Panc1 (cell line): ENCODE results near the gene CTCFL. TPM values are rescaled to one million over a fixed set of nuclear protein-coding genes. Genes with fewer than 3 reads are reported as not detected.

ENCODE experiments used
- ATAC-seq: fragments of 200-7000 bp; cut with Tn5 transposase; 2 replicates; pipeline ENCODE4 v1.9.1; 2020; ENCODE audit warnings: mild to moderate bottlenecking, moderate library complexity
- BruUV-seq: library from RNA; stranded (reverse); fragments of 400-500 nt; replicated peaks from 2 replicates; lab custom pipeline; 2021; lab: Mats Ljungman, UMichigan
- CTCF ChIA-PET: fragments of 300-600 bp; sonication (Branson Sonifier 250); formaldehyde crosslinking; loops from one replicate; lab custom pipeline; 2022; ENCODE audit warnings: antibody characterized with exemption; lab: Charles Lee
- POLR2A ChIA-PET: fragments of 300-600 bp; sonication (Branson Sonifier 250); formaldehyde crosslinking; loops from one replicate; lab custom pipeline; 2022; ENCODE audit warnings: antibody characterized with exemption; lab: Charles Lee
- DNase-seq: peaks from one replicate; pipeline ENCODE4 v3.0.0-alpha.2; 2010; ENCODE audit warnings: low read depth, low spot score
- H3K27ac ChIP-seq: 2 replicates; pipeline ENCODE4 v1.5.1; 2011; ENCODE audit warnings: mild to moderate bottlenecking, low read length, inconsistent platforms
- H3K27me3 ChIP-seq: fragments of 200-500 bp; sonication (Bioruptor generic); 2 replicates; pipeline ENCODE4 v1.6.0; 2014; ENCODE audit warnings: low read length, inconsistent platforms; ENCODE audit not compliant: control insufficient read depth, insufficient read depth
- H3K36me3 ChIP-seq: fragments of 200-500 bp; sonication (Bioruptor generic); 2 replicates; pipeline ENCODE4 v1.5.1; 2014; ENCODE audit warnings: inconsistent platforms, mild to moderate bottlenecking, low read length, moderate library complexity; ENCODE audit not compliant: control insufficient read depth, insufficient read depth
- H3K4me1 ChIP-seq: 2 replicates; pipeline ENCODE4 v1.5.1; 2011; ENCODE audit warnings: inconsistent platforms, mild to moderate bottlenecking, low read length, moderate library complexity; ENCODE audit not compliant: control insufficient read depth, insufficient read depth
- H3K4me3 ChIP-seq, 2 experiments: 2 replicates each; pipeline ENCODE4 v1.5.1; 2011 to 2012; ENCODE audit warnings: low read depth in 2 of 2, low read length in 2 of 2, mild to moderate bottlenecking in 2 of 2, inconsistent platforms in 1 of 2, moderate library complexity in 1 of 2
- H3K9me3 ChIP-seq: fragments of 200-500 bp; sonication (Bioruptor generic); 2 replicates; pipeline ENCODE4 v1.5.1; 2014; ENCODE audit warnings: low read depth, mild to moderate bottlenecking, inconsistent platforms, low read length, moderate library complexity; ENCODE audit not compliant: control insufficient read depth, insufficient read depth
- CTCF ChIP-seq: fragments of 450-650 bp; IDR thresholded peaks from 2 replicates; pipeline ENCODE4 v1.5.1; 2017; ENCODE audit warnings: mild to moderate bottlenecking
- POLR2AphosphoS5 ChIP-seq: IDR thresholded peaks from 2 replicates; pipeline ENCODE4 v1.6.1; 2012; ENCODE audit warnings: mild to moderate bottlenecking, low read depth, low read length, moderate library complexity
- SIN3A ChIP-seq: IDR thresholded peaks from 2 replicates; pipeline ENCODE4 v1.6.1; 2012; ENCODE audit warnings: low read depth, mild to moderate bottlenecking, low read length, moderate library complexity, borderline replicate concordance; ENCODE audit not compliant: insufficient read depth
- TCF7L2 ChIP-seq: IDR thresholded peaks from 2 replicates; pipeline ENCODE4 v1.6.1; 2011; ENCODE audit warnings: mild to moderate bottlenecking, low read depth, low read length, inconsistent platforms
- in situ Hi-C: cut with HindIII; loops from 2 replicates; pipeline ENCODE4 v1.10.0; 2016; ENCODE audit warnings: low sequenced_read_pairs, low pct_unique_long_range_greater_than_20kb
- intact Hi-C: fragments of 100-400 bp; cut with micrococcal nuclease; formaldehyde crosslinking; loops from one replicate; pipeline ENCODE4 v1.10.0; 2022; ENCODE audit not compliant: unreplicated experiment
- total RNA-seq: library from RNA; stranded (reverse); gene quantifications from one replicate; pipeline ENCODE4 v1.2.1, GENCODE V29; 2021; ENCODE audit not compliant: unreplicated experiment
- TF ChIP-seq, protein P1 (sequence below), 2 experiments: IDR thresholded peaks; 2 replicates each; pipeline ENCODE4 v1.6.1; 2011 to 2012; ENCODE audit warnings: low read depth in 2 of 2, control low read depth in 1 of 2, low read length in 1 of 2, mild to moderate bottlenecking in 1 of 2, moderate library complexity in 1 of 2; ENCODE audit not compliant: insufficient read depth in 1 of 2

The CTCFL gene
- total RNA-seq, 1 experiment from 2014 or later: 0.05 TPM

DNA sequence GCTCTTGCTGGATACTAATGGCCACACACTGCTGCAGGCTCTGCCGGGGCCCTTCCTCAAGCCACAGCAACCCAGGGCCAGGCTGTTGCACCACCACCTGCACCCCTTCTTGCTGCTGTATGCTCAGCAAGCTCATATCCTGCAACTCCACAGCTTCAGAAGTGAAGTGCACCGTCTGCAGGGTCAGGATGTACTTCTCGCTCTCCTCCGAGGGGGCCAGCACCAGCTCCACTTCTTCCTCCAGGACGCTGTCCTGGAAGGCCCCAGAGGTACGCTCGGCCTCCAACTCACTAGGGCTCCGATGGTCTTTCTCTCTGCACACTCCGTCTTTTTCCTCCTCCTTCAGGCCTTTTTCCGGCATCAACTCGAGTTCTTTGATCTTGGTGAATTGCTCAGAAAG, 1.2 kb downstream of the CTCFL start:
- Histone ChIP-seq H3K36me3 (no peaks in the 10 kb centered on the region), H3K9me3 (no peaks in the 10 kb centered on the region), H3K27ac (no peak overlapping the region), H3K27me3 (no peaks in the 10 kb centered on the region), H3K4me1 (no peaks in the 10 kb centered on the region), H3K4me3 (no peak overlapping the region)
- POLR2A ChIA-PET: no interaction called here
- BruUV-seq: no TSS peak
- in situ Hi-C loops (no loop called here), intact Hi-C loops (no loop called here)
- ATAC-seq (no peak), DNase-seq (no peak)
- CTCF ChIA-PET: interaction anchor here (0.6 kb wide), 1 partner anchor 656 kb away, joined by 5 read pairs; no protein-coding TSS in a partner anchor
- TF ChIP-seq TCF7L2 (no peak), POLR2AphosphoS5 (no peak), CTCF (no peak), SIN3A (no peak)
- TF ChIP-seq, protein P1, sequence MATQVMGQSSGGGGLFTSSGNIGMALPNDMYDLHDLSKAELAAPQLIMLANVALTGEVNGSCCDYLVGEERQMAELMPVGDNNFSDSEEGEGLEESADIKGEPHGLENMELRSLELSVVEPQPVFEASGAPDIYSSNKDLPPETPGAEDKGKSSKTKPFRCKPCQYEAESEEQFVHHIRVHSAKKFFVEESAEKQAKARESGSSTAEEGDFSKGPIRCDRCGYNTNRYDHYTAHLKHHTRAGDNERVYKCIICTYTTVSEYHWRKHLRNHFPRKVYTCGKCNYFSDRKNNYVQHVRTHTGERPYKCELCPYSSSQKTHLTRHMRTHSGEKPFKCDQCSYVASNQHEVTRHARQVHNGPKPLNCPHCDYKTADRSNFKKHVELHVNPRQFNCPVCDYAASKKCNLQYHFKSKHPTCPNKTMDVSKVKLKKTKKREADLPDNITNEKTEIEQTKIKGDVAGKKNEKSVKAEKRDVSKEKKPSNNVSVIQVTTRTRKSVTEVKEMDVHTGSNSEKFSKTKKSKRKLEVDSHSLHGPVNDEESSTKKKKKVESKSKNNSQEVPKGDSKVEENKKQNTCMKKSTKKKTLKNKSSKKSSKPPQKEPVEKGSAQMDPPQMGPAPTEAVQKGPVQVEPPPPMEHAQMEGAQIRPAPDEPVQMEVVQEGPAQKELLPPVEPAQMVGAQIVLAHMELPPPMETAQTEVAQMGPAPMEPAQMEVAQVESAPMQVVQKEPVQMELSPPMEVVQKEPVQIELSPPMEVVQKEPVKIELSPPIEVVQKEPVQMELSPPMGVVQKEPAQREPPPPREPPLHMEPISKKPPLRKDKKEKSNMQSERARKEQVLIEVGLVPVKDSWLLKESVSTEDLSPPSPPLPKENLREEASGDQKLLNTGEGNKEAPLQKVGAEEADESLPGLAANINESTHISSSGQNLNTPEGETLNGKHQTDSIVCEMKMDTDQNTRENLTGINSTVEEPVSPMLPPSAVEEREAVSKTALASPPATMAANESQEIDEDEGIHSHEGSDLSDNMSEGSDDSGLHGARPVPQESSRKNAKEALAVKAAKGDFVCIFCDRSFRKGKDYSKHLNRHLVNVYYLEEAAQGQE (IDR thresholded peaks at IDR 0.05; ENCODE audit: insufficient read depth in 1 of 2, low read depth in 2 of 2, low read length in 1 of 2): no peak

- ChIA-PET CTCF (interaction anchor here (0.6 kb wide), 1 partner anchor 29 kb away, joined by 3 read pairs; no protein-coding TSS in a partner anchor), POLR2A (no interaction called here)
- BruUV-seq: no TSS peak
These were observed 2.4 kb downstream of the CTCFL start for GRCh38 chr20:57522380-57523140.

More at GRCh38 chr20:57522380-57523140, 2.4 kb downstream of the CTCFL start:
- H3K36me3 ChIP-seq: no peaks in the 10 kb centered on the region
- no peak overlapping the region for H3K4me3 ChIP-seq
- no peaks in the 10 kb centered on the region for H3K4me1 ChIP-seq
- ATAC-seq: no peak
- in situ Hi-C loops (no loop called here), intact Hi-C loops (no loop called here)
- no peak overlapping the region for H3K27ac ChIP-seq
- no peaks in the 10 kb centered on the region for H3K27me3 ChIP-seq
- DNase-seq: no peak
- TF ChIP-seq CTCF (no peak), SIN3A (no peak), TCF7L2 (no peak), POLR2AphosphoS5 (no peak)
- TF ChIP-seq, protein P1 (IDR thresholded peaks at IDR 0.05; ENCODE audit: insufficient read depth in 1 of 2, low read depth in 2 of 2, low read length in 1 of 2): no peak
- no peaks in the 10 kb centered on the region for H3K9me3 ChIP-seq
